Smooth muscle cell (in vitro differentiated cells): ENCODE data around the gene SALL1. TPM values are rescaled to one million over a fixed set of nuclear protein-coding genes. Genes with fewer than 3 reads are reported as not detected.

Experiments
- DNase-seq: peaks from one replicate; lab custom pipeline; 2025; ENCODE audit not compliant: unreplicated experiment; lab: John Stamatoyannopoulos, UW
- H2AFZ ChIP-seq: fragments of 200-600 bp; sonication (generic); 2 replicates; pipeline ENCODE4 v1.6.0; 2016; ENCODE audit warnings: antibody characterized with exemption, low read depth, mild to moderate bottlenecking
- H3F3A ChIP-seq: fragments of 200-600 bp; sonication (generic); 2 replicates; pipeline ENCODE4 v1.6.0; 2017; ENCODE audit warnings: antibody characterized with exemption, low read depth
- H3K27ac ChIP-seq: fragments of 200-600 bp; sonication (generic); 2 replicates; pipeline ENCODE4 v1.5.1; 2016; ENCODE audit warnings: low read depth, mild to moderate bottlenecking
- H3K27me3 ChIP-seq: fragments of 200-600 bp; sonication (generic); 2 replicates; pipeline ENCODE4 v1.6.1; 2016; ENCODE audit warnings: low read depth, mild to moderate bottlenecking
- H3K36me3 ChIP-seq: fragments of 200-600 bp; sonication (generic); 2 replicates; pipeline ENCODE4 v1.5.1; 2016; ENCODE audit warnings: low read depth
- H3K4me1 ChIP-seq: fragments of 200-600 bp; sonication (generic); 2 replicates; pipeline ENCODE4 v1.5.1; 2016; ENCODE audit warnings: low read depth
- H3K4me2 ChIP-seq: fragments of 200-600 bp; sonication (generic); 2 replicates; pipeline ENCODE4 v1.6.0; 2016; ENCODE audit warnings: mild to moderate bottlenecking
- H3K4me3 ChIP-seq: fragments of 200-600 bp; sonication (generic); 2 replicates; pipeline ENCODE4 v1.5.1; 2016; ENCODE audit warnings: mild to moderate bottlenecking
- H3K79me2 ChIP-seq: fragments of 200-600 bp; sonication (generic); 2 replicates; pipeline ENCODE4 v1.6.0; 2016; ENCODE audit warnings: low read depth, mild to moderate bottlenecking
- H3K9ac ChIP-seq: fragments of 200-600 bp; sonication (generic); 2 replicates; pipeline ENCODE4 v1.6.0; 2016; ENCODE audit warnings: low read depth
- H3K9me3 ChIP-seq: fragments of 200-600 bp; sonication (generic); replicated peaks from 2 replicates; pipeline ENCODE4 v1.5.1; 2016; ENCODE audit warnings: low read depth
- H4K20me1 ChIP-seq: fragments of 200-600 bp; sonication (generic); 2 replicates; pipeline ENCODE4 v1.6.0; 2016; ENCODE audit warnings: low read depth
- WGBS: methylation state at CpG from one replicate; pipeline ENCODE4 v1.1.7; 2016; ENCODE audit warnings: low lambda C conversion rate; 5-methylcytosine and 5-hydroxymethylcytosine counted together
- polyA plus RNA-seq: library from polyadenylated mRNA; unstranded; fragments of >200 nt; fragmentation: Nextera tagmentation; extraction: Ambion mirVana; gene quantifications from 2 replicates; pipeline ENCODE4 v1.2.1, GENCODE V29; 2016
- total RNA-seq: library from RNA; depleted of rRNA; stranded (reverse); fragments of >200 nt; gene quantifications from 2 replicates; pipeline ENCODE4 v1.2.3, GENCODE V29; 2014
- TF ChIP-seq, protein P1 (sequence below): fragments of 200-600 bp; sonication (generic); IDR thresholded peaks from 2 replicates; pipeline ENCODE4 v1.5.1; 2017; ENCODE audit warnings: borderline replicate concordance, mild to moderate bottlenecking, antibody characterized with exemption; ENCODE audit not compliant: insufficient read depth, poor library complexity, severe bottlenecking

SALL1 gene
- 1.7 and 6.2 TPM in 2 replicates for total RNA-seq
- polyA plus RNA-seq, result 1.6 and 2.2 TPM in 2 replicates

DNA sequence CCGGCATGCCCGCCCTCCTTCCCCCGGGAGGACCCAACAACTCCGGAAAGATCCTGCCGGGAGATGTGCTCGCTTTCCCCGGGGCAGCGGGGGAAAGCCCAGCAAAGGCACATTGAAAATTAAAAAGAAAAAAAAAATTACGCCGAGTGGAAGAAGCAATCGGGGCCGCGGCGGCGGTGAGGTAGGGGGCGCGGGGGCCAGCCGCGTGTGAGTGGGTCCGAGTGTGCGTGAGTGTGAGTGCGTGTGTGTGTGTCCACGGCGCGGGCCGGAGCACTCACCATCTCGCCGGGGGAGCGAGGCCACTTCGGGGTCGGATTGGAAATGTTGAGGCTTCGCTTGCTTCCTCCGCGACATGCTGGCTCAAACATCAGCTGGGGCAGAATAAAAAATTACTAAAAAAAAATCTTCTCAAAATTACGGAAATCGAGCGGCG is at the start of gene SALL1:
TSS of gene SALL1 (minus strand) at position 383 of the 433 bp plus-strand sequence. CDS start at position 354, 29 bp downstream.
- DNase-seq, result no peak
- H3K9ac ChIP-seq, result peak within 1 kb of the TSS; percentile 63
- 1% methylated on average over 35 of the region's 38 CpGs for WGBS
- peak within 1 kb of the TSS; percentile 90 for H3K4me2 ChIP-seq
- no peaks in the 10 kb centered on the region for H3K9me3 ChIP-seq
- peak within 1 kb of the TSS; percentile 48 for H3K27ac ChIP-seq
- H3K4me3 ChIP-seq, result peak within 1 kb of the TSS; percentile 76
- H2AFZ ChIP-seq, result peak within 1 kb of the TSS; percentile 97
- TF ChIP-seq, protein P1, sequence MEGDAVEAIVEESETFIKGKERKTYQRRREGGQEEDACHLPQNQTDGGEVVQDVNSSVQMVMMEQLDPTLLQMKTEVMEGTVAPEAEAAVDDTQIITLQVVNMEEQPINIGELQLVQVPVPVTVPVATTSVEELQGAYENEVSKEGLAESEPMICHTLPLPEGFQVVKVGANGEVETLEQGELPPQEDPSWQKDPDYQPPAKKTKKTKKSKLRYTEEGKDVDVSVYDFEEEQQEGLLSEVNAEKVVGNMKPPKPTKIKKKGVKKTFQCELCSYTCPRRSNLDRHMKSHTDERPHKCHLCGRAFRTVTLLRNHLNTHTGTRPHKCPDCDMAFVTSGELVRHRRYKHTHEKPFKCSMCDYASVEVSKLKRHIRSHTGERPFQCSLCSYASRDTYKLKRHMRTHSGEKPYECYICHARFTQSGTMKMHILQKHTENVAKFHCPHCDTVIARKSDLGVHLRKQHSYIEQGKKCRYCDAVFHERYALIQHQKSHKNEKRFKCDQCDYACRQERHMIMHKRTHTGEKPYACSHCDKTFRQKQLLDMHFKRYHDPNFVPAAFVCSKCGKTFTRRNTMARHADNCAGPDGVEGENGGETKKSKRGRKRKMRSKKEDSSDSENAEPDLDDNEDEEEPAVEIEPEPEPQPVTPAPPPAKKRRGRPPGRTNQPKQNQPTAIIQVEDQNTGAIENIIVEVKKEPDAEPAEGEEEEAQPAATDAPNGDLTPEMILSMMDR, result no peak
- H4K20me1 ChIP-seq, result no peaks in the 10 kb centered on the region
- H3K27me3 ChIP-seq, result peaks cover 41% of the 10 kb centered on the region
- H3K79me2 ChIP-seq, result peaks cover 41% of the 10 kb centered on the region
- H3K4me1 ChIP-seq, result peaks cover 44% of the 10 kb centered on the region
- H3K36me3 ChIP-seq, result no peaks in the 10 kb centered on the region
- H3F3A ChIP-seq, result no peaks in the 10 kb centered on the region

DNA sequence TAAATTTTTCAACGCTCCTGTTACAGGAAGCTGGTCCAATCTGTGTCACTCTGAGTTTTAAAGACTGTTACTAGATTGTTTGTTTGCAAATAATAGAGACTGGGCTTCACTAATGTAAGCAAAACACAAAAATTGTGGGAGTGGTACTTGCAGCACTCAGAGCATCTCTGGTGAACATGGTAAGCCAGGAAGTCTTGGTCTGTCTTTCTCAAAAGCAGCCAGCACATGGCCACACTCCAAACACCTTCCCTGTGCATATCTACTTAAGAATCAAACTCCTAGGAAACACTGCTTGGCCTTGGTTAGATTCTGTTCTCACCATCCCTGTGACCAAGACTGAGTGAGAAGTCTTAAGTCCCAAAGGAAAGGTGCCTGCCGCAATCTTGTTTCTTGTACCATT is 49.7 kb upstream of the SALL1 start:
- Histone ChIP-seq H3K9me3 (no peaks in the 10 kb centered on the region), H3K79me2 (no peaks in the 10 kb centered on the region), H3K27me3 (no peaks in the 10 kb centered on the region), H3K27ac (no peak overlapping the region), H2AFZ (no peak overlapping the region), H4K20me1 (no peaks in the 10 kb centered on the region), H3K4me1 (no peaks in the 10 kb centered on the region), H3K4me2 (no peak overlapping the region), H3K36me3 (no peaks in the 10 kb centered on the region), H3K4me3 (no peak overlapping the region), H3K9ac (no peak overlapping the region), H3F3A (no peaks in the 10 kb centered on the region)
- WGBS, result 64% methylated on average over 2 of the region's 2 CpGs
- TF ChIP-seq, protein P1, result no peak
- no peak for DNase-seq

DNA sequence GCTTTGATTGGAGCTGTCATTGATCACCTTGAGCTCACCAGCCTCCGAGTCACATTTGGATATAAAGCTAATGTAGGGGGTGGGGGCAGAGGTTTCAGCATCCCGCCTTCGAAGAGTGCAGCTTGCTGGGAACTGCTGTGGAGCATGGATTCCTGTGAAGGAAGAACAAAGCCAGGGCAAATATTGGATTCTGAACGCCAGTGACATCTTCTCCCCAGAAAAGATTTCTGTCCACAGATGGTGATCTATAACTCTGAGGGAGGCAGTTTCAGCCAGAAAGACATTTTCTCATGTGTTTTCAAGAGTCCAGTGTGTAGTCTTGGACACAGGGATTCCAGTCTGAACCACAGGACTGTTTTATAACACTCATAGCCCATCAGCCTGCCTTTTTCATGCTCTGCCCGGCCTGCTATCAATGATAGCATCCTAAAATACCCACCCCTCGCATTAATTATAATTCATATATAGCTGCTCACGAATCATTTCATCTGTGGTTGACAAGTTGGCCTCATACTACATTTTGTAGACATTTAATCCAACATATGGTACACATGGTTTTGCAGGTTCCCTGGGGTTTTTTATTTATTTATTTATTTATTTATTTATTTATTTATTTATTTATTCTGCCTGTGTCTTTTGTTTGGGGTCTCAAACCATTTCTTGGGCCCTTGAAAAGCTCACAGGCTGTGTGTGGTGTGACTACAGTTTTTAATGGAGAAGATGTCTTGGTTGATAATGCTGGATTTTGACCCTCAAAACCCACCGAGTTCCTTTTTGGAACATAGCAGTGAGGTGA is 47.1 kb upstream of the SALL1 start:
- Histone ChIP-seq H3K4me3 (no peak overlapping the region), H3F3A (no peaks in the 10 kb centered on the region), H3K4me1 (no peaks in the 10 kb centered on the region), H3K27ac (no peak overlapping the region), H3K79me2 (no peaks in the 10 kb centered on the region), H3K27me3 (no peaks in the 10 kb centered on the region), H3K4me2 (no peak overlapping the region), H3K9ac (no peak overlapping the region), H2AFZ (no peak overlapping the region), H3K36me3 (no peaks in the 10 kb centered on the region), H3K9me3 (no peaks in the 10 kb centered on the region), H4K20me1 (no peaks in the 10 kb centered on the region)
- 93% methylated on average over 8 of the region's 8 CpGs for WGBS
- TF ChIP-seq, protein P1, result no peak
- DNase-seq, result no peak
